HCT116 (cell line): ENCODE data around the gene CCDC195. TPM values are rescaled to one million over a fixed set of nuclear protein-coding genes. Genes with fewer than 3 reads are reported as not detected.

Experiments
- ATAC-seq: fragments of 200-7000 bp; cut with Tn5 transposase; 2 replicates; pipeline ENCODE4 v1.9.1; 2020; ENCODE audit warnings: mild to moderate bottlenecking, moderate library complexity
- BruUV-seq: library from RNA; stranded (reverse); fragments of 400-500 nt; replicated peaks from 2 replicates; lab custom pipeline; 2021; lab: Mats Ljungman, UMichigan
- CTCF ChIA-PET: fragments of 300-600 bp; sonication (Branson Sonifier 250); formaldehyde crosslinking; loops from one replicate; lab custom pipeline; 2021; ENCODE audit warnings: antibody characterized with exemption; lab: Charles Lee
- POLR2A ChIA-PET: fragments of 300-600, 350-600 bp; sonication (Branson Sonifier 250); formaldehyde crosslinking; loops from one replicate; lab custom pipeline; 2021; ENCODE audit warnings: antibody characterized with exemption; lab: Charles Lee
- RAD21 ChIA-PET, 2 experiments: fragments of 300-600 bp; sonication (Branson Sonifier 250); formaldehyde crosslinking; loops; one replicate each; lab custom pipeline; 2023; ENCODE audit warnings: low total read pairs in 2 of 2; ENCODE audit not compliant: uncharacterized antibody in 2 of 2, unreplicated experiment in 2 of 2, low non-redundant PET in 1 of 2; lab: Charles Lee
- DNase-seq: peaks from one replicate; pipeline ENCODE4 v3.0.0-alpha.2; 2010; ENCODE audit warnings: low read depth, low spot score
- H2AFZ ChIP-seq: fragments of 200-600 bp; shearing (Covaris generic), sonication (generic); 2 replicates; pipeline ENCODE4 v1.6.1; 2017; ENCODE audit warnings: low read depth, mixed run types, mixed read lengths, antibody characterized with exemption, low read length; ENCODE audit not compliant: poor library complexity, severe bottlenecking
- H3K27ac ChIP-seq: 2 replicates; pipeline ENCODE4 v1.5.1; 2012; ENCODE audit warnings: low read depth, low read length
- H3K27me3 ChIP-seq: fragments of 200-600 bp; sonication (generic); 2 replicates; pipeline ENCODE4 v1.6.1; 2016; ENCODE audit warnings: mixed run types, low read length, mixed read lengths; ENCODE audit not compliant: insufficient read depth
- H3K36me3 ChIP-seq, 2 experiments: fragments of 200-500 bp in 1 of 2; fragments of 200-600 bp in 1 of 2; sonication (Bioruptor generic) in 1 of 2; sonication (generic) in 1 of 2; 2 replicates each; pipeline versions ENCODE4 v1.5.1 to v1.6.1; 2014 to 2016; ENCODE audit warnings: low read length in 2 of 2, inconsistent platforms in 1 of 2, mixed read lengths in 1 of 2, mixed run types in 1 of 2; ENCODE audit not compliant: insufficient read depth in 2 of 2, control insufficient read depth in 1 of 2
- H3K4me1 ChIP-seq, 2 experiments: fragments of 200-600 bp in 1 of 2; sonication (generic) in 1 of 2; 2 replicates each; pipeline versions ENCODE4 v1.5.1 to v1.6.1; 2012 to 2017; ENCODE audit warnings: low read length in 2 of 2, inconsistent platforms in 1 of 2, mild to moderate bottlenecking in 1 of 2, mixed read lengths in 1 of 2, mixed run types in 1 of 2, moderate library complexity in 1 of 2; ENCODE audit not compliant: insufficient read depth in 2 of 2, control insufficient read depth in 1 of 2
- H3K4me2 ChIP-seq: fragments of 200-600 bp; sonication (generic); 2 replicates; pipeline ENCODE4 v1.6.1; 2017; ENCODE audit warnings: mixed run types, low read length, mixed read lengths
- H3K4me3 ChIP-seq, 2 experiments: fragments of 200-600 bp in 1 of 2; sonication (generic) in 1 of 2; replicated peaks in 1 of 2; 2 replicates each; pipeline ENCODE4 v1.5.1; 2011 to 2016; ENCODE audit warnings: low read length in 2 of 2, control low read depth in 1 of 2, low read depth in 1 of 2, mild to moderate bottlenecking in 1 of 2, mixed read lengths in 1 of 2, mixed run types in 1 of 2
- H3K79me2 ChIP-seq: fragments of 200-600 bp; sonication (generic); 2 replicates; pipeline ENCODE4 v1.6.1; 2017; ENCODE audit warnings: mild to moderate bottlenecking, mixed run types, low read length, moderate library complexity, mixed read lengths; ENCODE audit not compliant: insufficient read depth
- H3K9ac ChIP-seq: fragments of 200-600 bp; sonication (generic); 2 replicates; pipeline ENCODE4 v1.6.1; 2016; ENCODE audit warnings: low read length, mixed read lengths
- H3K9me2 ChIP-seq: fragments of 200-600 bp; sonication (generic), shearing (Covaris generic); 2 replicates; pipeline ENCODE4 v1.6.1; 2017; ENCODE audit warnings: mixed run types, mild to moderate bottlenecking, moderate library complexity; ENCODE audit not compliant: insufficient read depth
- H3K9me3 ChIP-seq, 2 experiments: fragments of 200-500 bp in 1 of 2; fragments of 200-600 bp in 1 of 2; sonication (Bioruptor generic) in 1 of 2; sonication (generic) in 1 of 2; 2 replicates each; pipeline ENCODE4 v1.6.1; 2014 to 2017; ENCODE audit warnings: low read length in 2 of 2, mixed read lengths in 2 of 2, inconsistent platforms in 1 of 2, low read depth in 1 of 2, mild to moderate bottlenecking in 1 of 2, mixed run types in 1 of 2, moderate library complexity in 1 of 2; ENCODE audit not compliant: control insufficient read depth in 1 of 2, insufficient read depth in 1 of 2
- H4K20me1 ChIP-seq: fragments of 200-600 bp; sonication (generic), shearing (Covaris generic); 2 replicates; pipeline ENCODE4 v1.6.1; 2017; ENCODE audit warnings: mixed run types, mild to moderate bottlenecking, moderate library complexity; ENCODE audit not compliant: insufficient read depth
- ATF3 ChIP-seq: IDR thresholded peaks from 2 replicates; pipeline ENCODE4 v1.6.1; 2012
- CEBPB ChIP-seq: IDR thresholded peaks from 2 replicates; pipeline ENCODE4 v1.6.1; 2012; ENCODE audit warnings: low read depth
- CTCF ChIP-seq, 3 experiments: fragments of 200-600 bp in 1 of 3; sonication (generic) in 1 of 3; IDR thresholded peaks in 2 of 3; conservative IDR thresholded peaks in 1 of 3; 2 replicates each; pipeline ENCODE4 v1.5.1; 2012 to 2017; ENCODE audit warnings: low read depth in 2 of 3, low read length in 2 of 3, antibody characterized with exemption in 1 of 3, borderline replicate concordance in 1 of 3, control low read depth in 1 of 3, mild to moderate bottlenecking in 1 of 3, mixed read lengths in 1 of 3, mixed run types in 1 of 3, moderate library complexity in 1 of 3; ENCODE audit not compliant: insufficient read depth in 1 of 3
- EZH2phosphoT487 ChIP-seq: fragments of 200-600 bp; IDR thresholded peaks from 2 replicates; pipeline ENCODE4 v1.6.1; 2018; ENCODE audit warnings: antibody characterized with exemption, borderline replicate concordance
- FOSL1 ChIP-seq: IDR thresholded peaks from 2 replicates; pipeline ENCODE4 v1.6.1; 2012; ENCODE audit warnings: low read depth
- MAX ChIP-seq: IDR thresholded peaks from 2 replicates; pipeline ENCODE4 v1.6.1; 2012
- POLR2A ChIP-seq: IDR thresholded peaks from 2 replicates; pipeline ENCODE4 v1.7.0; 2011; ENCODE audit warnings: borderline replicate concordance; ENCODE audit not compliant: insufficient read depth, insufficient read length; ENCODE audit errors: extremely low read depth
- REST ChIP-seq: IDR thresholded peaks from 2 replicates; pipeline ENCODE4 v1.6.1; 2012; ENCODE audit warnings: low read depth
- SIN3A ChIP-seq: IDR thresholded peaks from 2 replicates; pipeline ENCODE4 v1.6.1; 2012; ENCODE audit warnings: low read depth
- ZBTB33 ChIP-seq: IDR thresholded peaks from 2 replicates; pipeline ENCODE4 v1.6.1; 2011; ENCODE audit warnings: mild to moderate bottlenecking, low read length, moderate library complexity; ENCODE audit not compliant: insufficient replicate concordance; ENCODE audit errors: extremely low read depth
- ZFX ChIP-seq: fragments of 450-650 bp; IDR thresholded peaks from 2 replicates; pipeline ENCODE4 v1.6.1; 2017
- intact Hi-C: fragments of 100-400 bp; cut with micrococcal nuclease; formaldehyde crosslinking; loops from 2 replicates; pipeline ENCODE4 v1.10.0; 2022
- total RNA-seq: library from RNA; stranded (reverse); gene quantifications from one replicate; pipeline ENCODE4 v1.2.1, GENCODE V29; 2021; ENCODE audit not compliant: unreplicated experiment

The CCDC195 gene
- total RNA-seq, 1 experiment from 2014 or later = not detected

- Histone ChIP-seq H3K79me2 (no peaks in the 10 kb centered on the region), H3K9me3 (peaks cover 3 to 5% of the 10 kb centered on the region in 2 experiments; a peak in 2 of 4 replicates), H4K20me1 (no peaks in the 10 kb centered on the region), H2AFZ (no peak overlapping the region), H3K27ac (no peak overlapping the region), H3K27me3 (no peaks in the 10 kb centered on the region), H3K4me3 (no peak overlapping the region), H3K4me1 (no peaks in the 10 kb centered on the region), H3K4me2 (no peak overlapping the region), H3K36me3 (no peaks in the 10 kb centered on the region), H3K9me2 (no peaks in the 10 kb centered on the region; the same call in 1 of the 2 replicates), H3K9ac (no peak overlapping the region)
- TF ChIP-seq ZFX (no peak), SIN3A (no peak), MAX (no peak), REST (no peak), POLR2A (no peak)
- intact Hi-C loops = no loop called here
- CTCF ChIA-PET = no interaction called here
- DNase-seq (no peak), ATAC-seq (no peak)
- RAD21 ChIA-PET = no interaction called here
- POLR2A ChIA-PET = no interaction called here
- BruUV-seq = no TSS peak
Measured at GRCh38 chr2:224731665-224732064, 15.5 kb upstream of the CCDC195 start.

GRCh38 chr2:224729435-224729834 lies 13.3 kb upstream of the CCDC195 start:
- TF ChIP-seq CTCF (IDR thresholded peaks at IDR 0.05 in 2 of 3, conservative IDR thresholded peaks at IDR 0.05 in 1 of 3; ENCODE audit: borderline replicate concordance in 1 of 3, insufficient read depth in 1 of 3, low read depth in 2 of 3, low read length in 2 of 3) = no peak
- TF ChIP-seq POLR2A = no peak
- no peak for TF ChIP-seq ZBTB33
- no peak for TF ChIP-seq ATF3
- no peak for TF ChIP-seq FOSL1
- TF ChIP-seq EZH2phosphoT487 = no peak
- no peak for TF ChIP-seq CEBPB
- POLR2A ChIA-PET = no interaction called here
- CTCF ChIA-PET = no interaction called here
- no peaks in the 10 kb centered on the region for H3K9me3 ChIP-seq
- RAD21 ChIA-PET = no interaction called here
- no peak overlapping the region for H3K4me2 ChIP-seq
- no peak overlapping the region for H3K9ac ChIP-seq
- no peaks in the 10 kb centered on the region for H4K20me1 ChIP-seq
- no peaks in the 10 kb centered on the region for H3K36me3 ChIP-seq
- no peak for DNase-seq
- H3K4me1 ChIP-seq = no peaks in the 10 kb centered on the region
- intact Hi-C loops = no loop called here
- no peaks in the 10 kb centered on the region for H3K27me3 ChIP-seq
- no TSS peak for BruUV-seq
- H3K4me3 ChIP-seq = no peak overlapping the region
- no peaks in the 10 kb centered on the region; the same call in 1 of the 2 replicates for H3K9me2 ChIP-seq
- H3K79me2 ChIP-seq = no peaks in the 10 kb centered on the region
- no peak overlapping the region for H2AFZ ChIP-seq
- ATAC-seq = no peak
- H3K27ac ChIP-seq = no peak overlapping the region
